NCI-H1105 (cell line): ENCODE measurements around the gene ACADSB.

ENCODE experiments used
- DNase-seq: peaks from one replicate; lab custom pipeline; 2025; lab: John Stamatoyannopoulos, UW

ACADSB gene

DNA sequence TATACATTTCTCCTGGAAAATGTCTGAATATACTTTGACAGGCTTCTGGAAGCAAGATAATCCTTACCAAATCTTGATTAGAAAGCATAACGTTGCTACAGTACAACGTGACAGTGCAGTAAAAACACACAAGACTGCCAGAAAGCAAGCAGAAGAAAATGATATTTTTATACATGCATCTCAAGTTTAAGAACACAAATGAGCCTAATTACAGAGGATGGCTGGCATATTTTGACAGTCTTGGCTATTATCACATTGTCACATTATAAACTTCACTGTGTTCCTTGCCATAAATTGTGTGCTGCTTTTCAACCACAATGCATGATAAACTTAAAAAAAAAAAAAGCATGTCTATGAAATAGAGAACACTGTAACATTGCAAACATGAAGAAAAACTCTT, 4.5 kb upstream of the ACADSB start:
- DNase-seq, result no peak

- DNase-seq, result no peak
These were observed 1.1 kb upstream of the ACADSB start for GRCh38 chr10:123007558-123008354.

DNA sequence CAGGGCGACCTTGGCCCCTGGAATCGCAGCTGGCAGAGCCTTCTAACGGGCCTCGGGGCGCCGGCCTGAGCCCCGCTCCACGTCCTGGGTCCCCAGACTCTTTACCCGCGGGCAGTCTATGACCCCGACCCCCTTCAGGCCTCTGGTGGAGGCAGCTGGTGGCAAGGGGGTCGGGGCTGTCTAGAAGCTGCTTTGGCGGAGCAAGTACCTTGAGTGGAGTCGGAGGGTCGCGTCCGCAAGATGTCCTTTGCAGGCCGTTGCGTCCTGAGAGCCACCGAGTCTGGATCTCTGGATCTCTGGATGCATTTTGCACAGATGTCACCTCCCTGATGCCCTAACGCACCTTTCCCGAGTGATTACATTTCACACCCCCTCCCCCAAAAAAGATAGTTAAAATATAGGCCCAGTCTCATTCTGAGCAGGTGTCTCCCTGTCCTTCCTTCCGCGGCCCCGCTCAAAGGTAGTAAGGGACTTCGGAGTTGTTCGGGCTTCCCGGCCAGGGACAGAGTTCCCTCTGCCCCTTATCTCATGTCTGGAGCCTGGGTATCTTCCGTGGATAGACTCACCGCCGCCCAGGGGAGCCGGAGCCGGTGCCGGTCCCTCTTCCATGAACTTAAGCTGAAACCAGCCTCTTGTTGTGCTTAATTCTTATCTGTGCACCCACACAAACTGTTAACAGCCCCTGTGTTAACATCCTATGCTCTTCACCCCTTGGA, 457 bp downstream of the ACADSB start:
- DNase-seq, result no peak

- DNase-seq, result no peak
These were observed 3.2 kb downstream of the ACADSB start for GRCh38 chr10:123011987-123012386.

DNA sequence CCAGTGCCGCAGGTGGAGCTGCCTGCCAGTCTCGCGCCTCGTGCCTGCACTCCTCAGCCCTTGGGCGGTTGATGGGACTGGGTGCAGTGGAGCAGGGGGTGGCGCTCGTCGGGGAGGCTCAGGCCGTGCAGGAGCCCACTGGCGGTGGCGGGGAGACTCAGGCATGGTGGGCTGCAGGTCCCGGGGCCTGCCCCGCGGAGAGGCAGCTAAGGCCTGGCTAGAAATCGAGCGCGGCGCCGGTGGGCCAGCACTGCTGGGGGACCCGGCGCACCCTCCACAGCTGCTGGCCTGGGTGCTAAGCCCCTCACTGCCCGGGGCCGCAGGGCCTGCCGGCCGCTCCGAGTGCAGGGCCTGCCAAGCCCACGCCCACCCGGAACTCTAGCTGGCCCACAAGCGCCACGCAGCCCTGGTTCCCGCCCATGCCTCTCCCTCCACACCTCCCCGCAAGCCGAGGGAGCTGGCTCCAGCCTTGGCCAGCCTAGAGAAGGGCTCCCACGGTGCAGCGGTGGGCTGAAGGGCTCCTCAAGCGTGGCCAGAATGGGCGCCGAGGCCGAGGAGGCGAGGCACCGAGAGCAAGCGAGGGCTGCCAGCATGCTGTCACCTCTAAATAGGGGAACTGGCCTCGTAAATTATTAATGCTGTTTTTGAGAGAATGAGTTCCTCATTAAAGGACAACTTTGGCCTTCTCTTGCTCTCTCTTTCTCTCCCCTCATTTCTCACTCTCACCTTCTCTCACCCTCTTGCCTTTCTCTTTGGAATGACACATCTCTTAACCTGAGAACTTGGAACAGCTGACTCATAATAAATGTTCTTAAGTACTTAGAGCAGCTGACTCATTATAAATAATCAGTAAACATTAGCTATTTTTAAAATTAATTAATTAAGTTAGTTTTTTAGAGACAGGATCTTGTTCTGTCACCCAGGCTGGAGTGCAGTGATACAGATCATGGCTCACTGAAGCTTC, 4.9 kb downstream of the ACADSB start:
- DNase-seq, result no peak

GRCh38 chr10:123014772-123015171, 6.0 kb downstream of the ACADSB start:
- no peak for DNase-seq

DNA sequence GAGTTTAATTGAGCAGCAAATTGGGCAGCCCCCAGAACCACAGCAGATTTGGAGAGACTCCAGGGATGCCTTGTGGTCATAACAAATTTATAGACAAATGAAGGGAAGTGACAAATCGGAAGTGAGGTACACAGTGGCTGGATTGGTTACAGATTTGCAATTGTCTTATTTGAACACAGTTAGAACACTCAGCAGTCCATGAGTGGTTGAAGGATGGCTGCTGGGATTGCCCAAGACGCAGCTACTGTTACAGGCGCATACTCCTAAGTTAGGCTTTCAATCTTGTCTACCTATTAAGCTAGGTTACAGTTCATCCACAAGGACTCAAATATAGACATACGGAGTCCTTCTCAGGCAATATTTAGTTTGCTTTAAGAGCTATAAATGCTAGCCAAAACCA, 7.4 kb downstream of the ACADSB start:
- DNase-seq, result no peak

DNA sequence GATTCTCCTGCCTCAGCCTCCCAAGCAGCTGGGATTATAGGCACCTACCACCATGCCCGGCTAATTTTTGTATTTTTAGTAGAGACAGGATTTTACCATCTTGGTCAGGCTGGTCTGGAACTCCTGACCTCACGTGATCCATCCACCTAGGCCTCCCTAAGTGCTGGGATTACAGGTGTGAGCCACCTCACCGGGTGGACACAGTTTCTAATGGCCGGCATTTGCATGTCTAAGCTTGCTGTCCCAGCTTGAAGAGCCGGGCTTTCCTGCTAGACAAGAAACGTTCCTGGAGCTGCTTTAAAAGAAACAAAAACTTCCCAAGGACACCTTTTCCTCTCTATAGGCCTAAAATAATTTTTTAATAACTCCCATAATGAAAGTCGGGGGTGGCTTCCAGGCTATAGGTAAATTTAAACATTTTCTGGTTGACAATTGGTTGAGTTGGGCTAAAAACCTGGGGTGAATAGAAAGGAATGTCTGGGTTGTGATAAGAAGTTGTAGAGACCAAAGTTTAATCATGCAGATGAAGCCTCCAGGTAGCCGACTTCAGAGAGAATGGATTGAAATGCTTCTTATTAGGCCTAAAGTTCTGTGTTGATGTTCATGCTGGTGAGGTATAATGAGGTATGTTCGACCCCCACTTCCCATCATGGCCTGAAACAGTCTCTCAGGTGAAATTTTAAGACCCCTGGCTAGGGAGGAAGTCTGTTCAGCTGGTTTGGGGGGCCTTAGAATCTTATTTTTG, 8.8 kb downstream of the ACADSB start:
- no peak for DNase-seq

DNA sequence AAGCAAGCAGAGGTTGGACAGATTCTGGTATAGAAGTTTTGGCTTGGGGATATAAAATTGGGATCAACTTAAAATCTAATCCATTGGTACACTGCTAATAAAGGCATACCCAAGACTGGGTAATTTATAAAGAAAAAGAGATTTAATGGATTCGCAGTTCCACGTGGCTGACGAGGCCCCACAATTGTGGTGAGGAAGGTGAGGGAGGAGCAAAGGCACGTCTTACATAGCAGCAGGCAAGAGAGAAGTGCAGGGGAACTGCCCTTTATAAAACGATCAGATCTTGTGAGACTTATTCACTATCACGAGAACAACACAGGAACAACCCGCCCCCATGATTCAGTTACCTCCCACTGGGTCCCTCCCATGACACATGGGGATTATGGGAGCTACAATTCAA, 9.7 kb downstream of the ACADSB start:
- no peak for DNase-seq

DNA sequence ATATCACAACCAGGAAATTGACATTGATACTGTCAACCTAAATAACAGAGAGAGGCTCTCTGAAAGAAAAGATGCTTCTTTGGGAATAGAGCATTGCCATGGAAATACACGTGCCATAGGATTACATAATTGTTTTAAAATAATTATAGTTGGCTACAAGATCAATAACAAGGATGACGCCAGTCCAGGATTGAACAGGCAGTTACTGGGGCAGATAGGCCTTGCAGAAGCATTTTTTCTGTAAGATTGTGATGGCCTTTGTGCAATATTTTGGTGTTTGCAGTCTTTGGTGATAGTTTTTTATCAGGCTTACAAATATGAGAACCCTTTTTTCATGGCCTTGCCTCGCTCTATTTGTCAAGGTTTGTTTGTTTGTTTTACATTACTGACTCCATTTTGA, 10.5 kb downstream of the ACADSB start:
- DNase-seq, result no peak

DNA sequence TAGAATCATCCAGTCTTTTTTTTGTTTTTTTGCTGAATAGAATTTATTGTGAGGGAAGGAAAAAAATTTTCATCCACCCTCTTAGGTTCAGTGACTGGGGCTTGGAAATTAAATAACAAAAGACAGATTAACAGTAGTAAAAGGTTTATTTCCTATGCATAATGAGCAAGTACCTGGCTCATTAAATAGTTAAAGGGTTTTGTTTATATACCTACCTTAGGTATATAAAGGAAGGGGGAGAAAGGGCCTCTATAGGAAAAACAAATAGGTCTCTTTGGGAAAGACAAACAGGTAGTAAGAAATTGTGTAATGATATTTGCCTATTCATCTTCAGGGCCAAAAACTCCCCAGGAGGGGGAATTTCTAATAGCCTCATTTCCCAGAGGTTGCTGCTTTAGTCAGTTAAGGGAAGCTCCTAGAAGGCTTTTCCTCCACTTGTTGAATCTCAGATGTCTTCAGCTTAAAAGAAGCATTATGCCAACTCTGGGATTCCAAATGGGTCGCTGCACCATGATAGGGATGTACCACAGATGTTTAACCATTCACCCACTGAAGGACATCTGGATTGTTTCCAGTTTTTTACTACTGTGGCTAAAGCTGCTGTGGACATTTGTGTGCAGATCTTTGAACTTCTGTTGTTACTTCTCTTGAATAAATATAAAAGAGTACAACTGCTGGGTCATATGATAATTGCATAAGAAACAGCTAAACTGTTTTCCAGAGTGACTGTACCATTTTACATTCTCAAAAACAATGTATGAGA, 11.3 kb downstream of the ACADSB start:
- DNase-seq, result no peak

GRCh38 chr10:123021517-123021916, 12.7 kb downstream of the ACADSB start:
- DNase-seq, result no peak

GRCh38 chr10:123024540-123024939, 15.7 kb downstream of the ACADSB start:
- DNase-seq, result no peak

- no peak for DNase-seq
These were observed 17.5 kb downstream of the ACADSB start for GRCh38 chr10:123026302-123026701.

DNA sequence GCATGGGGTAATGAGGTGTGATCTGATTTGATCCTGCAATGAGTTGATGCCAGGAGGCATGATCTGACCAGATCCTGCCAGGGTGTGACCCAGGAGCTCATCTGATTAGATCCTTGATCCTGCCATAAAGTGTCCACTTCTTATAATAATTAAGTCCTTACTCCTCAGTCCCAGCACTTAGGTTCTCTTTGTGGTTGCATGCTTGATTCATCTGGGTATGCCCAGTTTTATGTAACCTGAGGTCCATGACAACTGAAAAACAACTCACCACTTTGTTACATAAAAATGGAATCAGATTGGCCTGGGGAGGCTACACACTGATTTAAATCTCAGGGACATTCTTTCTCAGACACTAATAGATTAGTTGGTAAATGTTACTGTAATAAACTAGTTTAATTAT, 19.1 kb downstream of the ACADSB start:
- no peak for DNase-seq

- DNase-seq, result no peak
These were observed 22.3 kb downstream of the ACADSB start for GRCh38 chr10:123031124-123031523.

DNA sequence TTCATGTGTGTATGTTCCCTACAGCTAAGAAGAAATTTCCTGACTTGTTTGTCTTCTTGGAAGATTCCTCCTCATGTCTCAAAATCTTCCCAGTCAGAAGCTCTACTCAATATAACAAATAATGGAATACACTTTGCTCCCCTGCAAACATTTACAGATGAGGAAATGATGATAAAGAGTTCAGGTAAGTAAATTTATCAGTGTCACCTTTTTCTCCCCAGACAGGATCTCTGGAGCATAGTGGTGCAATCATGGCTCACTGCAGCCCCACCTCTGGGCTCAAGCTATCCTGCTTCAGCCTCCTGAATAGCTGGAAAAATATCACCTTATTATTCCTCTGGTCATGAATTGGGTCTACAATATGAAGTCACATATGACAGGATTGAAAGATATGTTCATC, 25.5 kb downstream of the ACADSB start:
- no peak for DNase-seq

DNA sequence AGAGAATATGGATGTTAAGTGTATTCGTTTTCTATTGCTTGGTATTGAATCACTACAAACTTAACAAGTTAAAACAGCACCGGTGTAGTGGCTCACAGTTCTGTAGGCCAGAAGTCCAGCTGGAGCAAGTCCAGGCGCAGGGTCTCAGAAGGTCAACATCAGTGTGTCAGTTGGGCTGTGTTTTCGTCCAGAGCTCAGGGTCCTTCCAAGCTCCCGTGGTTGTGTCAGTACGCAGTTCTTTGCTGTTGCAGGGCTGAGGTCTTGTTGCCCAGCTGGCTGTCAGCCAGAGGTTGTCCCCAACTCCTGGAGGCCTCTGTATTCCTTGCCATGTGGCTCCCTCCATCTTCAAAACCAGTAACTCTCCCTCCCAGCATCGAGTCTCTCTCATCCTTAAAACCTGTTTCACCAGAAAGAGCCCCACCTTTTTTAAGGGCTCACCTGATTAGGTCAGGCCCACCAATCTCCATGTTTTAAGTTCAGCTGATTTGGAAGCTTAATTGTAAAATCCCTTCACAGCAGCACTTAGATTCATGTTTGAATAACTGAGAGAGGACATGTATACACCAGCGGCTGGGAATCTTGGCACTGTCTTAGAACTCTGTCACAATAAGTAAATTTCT, 26.8 kb downstream of the ACADSB start:
- no peak for DNase-seq

DNA sequence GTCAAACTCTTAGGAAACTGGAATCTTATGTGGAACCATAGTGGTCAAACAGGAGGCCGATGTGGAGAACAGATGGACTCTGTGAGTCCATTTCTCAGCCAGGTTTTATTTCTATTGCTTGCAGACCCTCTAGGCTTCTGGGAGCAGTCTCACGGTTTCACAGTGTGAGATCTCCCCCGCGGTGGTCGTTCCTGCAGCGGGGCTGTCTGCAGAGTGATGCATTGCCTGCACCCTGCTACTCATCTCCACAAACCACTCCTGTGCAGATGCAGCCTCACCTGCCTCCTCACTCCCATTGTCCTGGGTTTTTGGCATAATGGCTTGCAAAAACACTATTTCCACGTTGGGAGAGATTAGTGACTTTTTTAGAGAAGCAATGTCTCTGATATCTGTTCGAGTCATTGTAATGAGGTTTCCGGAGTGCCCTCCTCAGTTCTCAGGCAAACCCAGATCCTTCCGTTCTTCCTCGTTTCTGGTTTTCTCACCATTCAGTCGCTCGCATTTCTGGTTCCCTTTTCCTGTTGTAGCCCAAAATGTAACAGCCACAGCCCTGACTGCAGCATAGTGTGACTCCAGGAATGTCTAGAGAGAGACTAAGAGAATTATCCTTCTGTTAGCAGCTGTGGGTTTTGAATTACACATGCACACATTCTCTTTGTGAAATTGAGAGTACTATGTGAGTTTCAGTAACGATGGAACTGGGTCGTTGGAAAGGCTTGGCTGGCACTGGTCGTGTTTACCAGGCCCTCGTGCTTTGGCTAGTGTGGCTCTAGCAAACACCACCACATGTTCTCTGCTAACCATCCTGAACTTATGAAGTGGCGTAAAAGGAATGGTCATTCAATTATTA, 30.2 kb downstream of the ACADSB start:
- no peak for DNase-seq

- DNase-seq, result no peak
These were observed 30.8 kb downstream of the ACADSB start for GRCh38 chr10:123039632-123039930.
